Stimulated activated naive CD8-positive, alpha-beta T cell treated with anti-CD3 and anti-CD28 coated beads, Interleukin-15, Interleukin-2, amounts not matched to agents 100 ng/mL and 50 ng/mL, for 24 hours (primary cell): ENCODE data around the gene ARHGEF17.

Experiments
- H3K27ac Mint-ChIP-seq: one replicate; pipeline ENCODE4 v1.8.0; 2021; ENCODE audit warnings: mild to moderate bottlenecking, mixed read lengths
- H3K27me3 Mint-ChIP-seq: one replicate; pipeline ENCODE4 v1.8.0; 2021; ENCODE audit warnings: mixed read lengths
- H3K36me3 Mint-ChIP-seq: one replicate; pipeline ENCODE4 v1.8.0; 2021; ENCODE audit warnings: low read depth, mixed read lengths
- H3K4me1 Mint-ChIP-seq: one replicate; pipeline ENCODE4 v1.8.0; 2021; ENCODE audit warnings: low read depth, mixed read lengths
- H3K4me3 Mint-ChIP-seq: one replicate; pipeline ENCODE4 v1.8.0; 2021; ENCODE audit warnings: mild to moderate bottlenecking, mixed read lengths
- H3K9me3 Mint-ChIP-seq: one replicate; pipeline ENCODE4 v1.8.0; 2021; ENCODE audit warnings: mixed read lengths

The ARHGEF17 gene

GRCh38 chr11:73308003-73308960 lies at the start of gene ARHGEF17:
Gene ARHGEF17 (plus strand): TSS chr11:73308276. CDS start chr11:73308639, 363 bp downstream.
- H3K4me1 Mint-ChIP-seq: peaks cover 7% of the 10 kb centered on the region
- no peaks in the 10 kb centered on the region for H3K36me3 Mint-ChIP-seq
- no peak within 1 kb of the TSS for H3K27ac Mint-ChIP-seq
- peak within 1 kb of the TSS; percentile 85 for H3K4me3 Mint-ChIP-seq
- peaks cover 27% of the 10 kb centered on the region for H3K27me3 Mint-ChIP-seq
- H3K9me3 Mint-ChIP-seq: no peaks in the 10 kb centered on the region

GRCh38 chr11:73259406-73260126 lies 48.5 kb upstream of the ARHGEF17 start:
- peaks cover 20% of the 10 kb centered on the region for H3K27me3 Mint-ChIP-seq
- no peaks in the 10 kb centered on the region for H3K36me3 Mint-ChIP-seq
- no peaks in the 10 kb centered on the region for H3K4me1 Mint-ChIP-seq
- no peaks in the 10 kb centered on the region for H3K9me3 Mint-ChIP-seq
- no peak overlapping the region for H3K27ac Mint-ChIP-seq
- H3K4me3 Mint-ChIP-seq: no peak overlapping the region

- no peaks in the 10 kb centered on the region for H3K36me3 Mint-ChIP-seq
- H3K27ac Mint-ChIP-seq: no peak overlapping the region
- peaks cover 26% of the 10 kb centered on the region for H3K27me3 Mint-ChIP-seq
- H3K9me3 Mint-ChIP-seq: no peaks in the 10 kb centered on the region
- no peaks in the 10 kb centered on the region for H3K4me1 Mint-ChIP-seq
- H3K4me3 Mint-ChIP-seq: no peak overlapping the region
Observed at GRCh38 chr11:73260127-73260457, 48.0 kb upstream of the ARHGEF17 start.

- Mint-ChIP-seq H3K4me3 (no peak overlapping the region), H3K9me3 (no peaks in the 10 kb centered on the region), H3K36me3 (no peaks in the 10 kb centered on the region), H3K4me1 (no peaks in the 10 kb centered on the region), H3K27me3 (peaks cover 41% of the 10 kb centered on the region), H3K27ac (no peak overlapping the region)
Observed at GRCh38 chr11:73262851-73263495, 45.1 kb upstream of the ARHGEF17 start.

GRCh38 chr11:73263640-73264039 lies 44.4 kb upstream of the ARHGEF17 start:
- Mint-ChIP-seq H3K36me3 (no peaks in the 10 kb centered on the region), H3K27ac (no peak overlapping the region), H3K4me3 (no peak overlapping the region), H3K9me3 (no peaks in the 10 kb centered on the region), H3K4me1 (no peaks in the 10 kb centered on the region), H3K27me3 (peaks cover 41% of the 10 kb centered on the region)

GRCh38 chr11:73265278-73265810 lies 42.7 kb upstream of the ARHGEF17 start:
- no peaks in the 10 kb centered on the region for H3K4me1 Mint-ChIP-seq
- H3K27me3 Mint-ChIP-seq: peaks cover 37% of the 10 kb centered on the region
- no peak overlapping the region for H3K4me3 Mint-ChIP-seq

GRCh38 chr11:73265853-73266645 lies 42.0 kb upstream of the ARHGEF17 start:
- H3K4me1 Mint-ChIP-seq: no peaks in the 10 kb centered on the region
- H3K27me3 Mint-ChIP-seq: peaks cover 37% of the 10 kb centered on the region
- no peaks in the 10 kb centered on the region for H3K36me3 Mint-ChIP-seq
- H3K9me3 Mint-ChIP-seq: no peaks in the 10 kb centered on the region
- no peak overlapping the region for H3K4me3 Mint-ChIP-seq
- H3K27ac Mint-ChIP-seq: no peak overlapping the region

More at GRCh38 chr11:73265278-73265810, 42.7 kb upstream of the ARHGEF17 start:
- Mint-ChIP-seq H3K9me3 (no peaks in the 10 kb centered on the region), H3K27ac (no peak overlapping the region), H3K36me3 (no peaks in the 10 kb centered on the region)

GRCh38 chr11:73266646-73267020 lies 41.4 kb upstream of the ARHGEF17 start:
- no peak overlapping the region for H3K27ac Mint-ChIP-seq
- H3K9me3 Mint-ChIP-seq: no peaks in the 10 kb centered on the region
- H3K36me3 Mint-ChIP-seq: no peaks in the 10 kb centered on the region
- H3K27me3 Mint-ChIP-seq: peaks cover 37% of the 10 kb centered on the region
- H3K4me1 Mint-ChIP-seq: no peaks in the 10 kb centered on the region
- no peak overlapping the region for H3K4me3 Mint-ChIP-seq

- peaks cover 34% of the 10 kb centered on the region for H3K27me3 Mint-ChIP-seq
- no peaks in the 10 kb centered on the region for H3K36me3 Mint-ChIP-seq
- no peak overlapping the region for H3K4me3 Mint-ChIP-seq
- H3K9me3 Mint-ChIP-seq: no peaks in the 10 kb centered on the region
- no peaks in the 10 kb centered on the region for H3K4me1 Mint-ChIP-seq
- H3K27ac Mint-ChIP-seq: no peak overlapping the region
Observed at GRCh38 chr11:73267122-73267846, 40.8 kb upstream of the ARHGEF17 start.

GRCh38 chr11:73267906-73268540 lies 40.1 kb upstream of the ARHGEF17 start:
- Mint-ChIP-seq H3K4me1 (no peaks in the 10 kb centered on the region), H3K9me3 (no peaks in the 10 kb centered on the region), H3K4me3 (no peak overlapping the region), H3K36me3 (no peaks in the 10 kb centered on the region), H3K27ac (no peak overlapping the region), H3K27me3 (peaks cover 29% of the 10 kb centered on the region)

- no peaks in the 10 kb centered on the region for H3K36me3 Mint-ChIP-seq
- no peak overlapping the region for H3K4me3 Mint-ChIP-seq
- H3K4me1 Mint-ChIP-seq: no peaks in the 10 kb centered on the region
- H3K27ac Mint-ChIP-seq: no peak overlapping the region
- peaks cover 22% of the 10 kb centered on the region for H3K27me3 Mint-ChIP-seq
- no peaks in the 10 kb centered on the region for H3K9me3 Mint-ChIP-seq
Observed at GRCh38 chr11:73268671-73269271, 39.3 kb upstream of the ARHGEF17 start.

GRCh38 chr11:73269459-73270015 lies 38.5 kb upstream of the ARHGEF17 start:
- no peak overlapping the region for H3K27ac Mint-ChIP-seq
- peaks cover 21% of the 10 kb centered on the region for H3K27me3 Mint-ChIP-seq
- H3K4me1 Mint-ChIP-seq: no peaks in the 10 kb centered on the region
- no peak overlapping the region for H3K4me3 Mint-ChIP-seq
- no peaks in the 10 kb centered on the region for H3K9me3 Mint-ChIP-seq
- no peaks in the 10 kb centered on the region for H3K36me3 Mint-ChIP-seq
